ENCODE measurements around the gene FHIT. TPM values are rescaled to one million over a fixed set of nuclear protein-coding genes. Genes with fewer than 3 reads are reported as not detected.

The FHIT gene
- polyA plus RNA-seq, 12 donors, result 3.8 to 10.9 (median 5.4) TPM; not detected in 2

DNA sequence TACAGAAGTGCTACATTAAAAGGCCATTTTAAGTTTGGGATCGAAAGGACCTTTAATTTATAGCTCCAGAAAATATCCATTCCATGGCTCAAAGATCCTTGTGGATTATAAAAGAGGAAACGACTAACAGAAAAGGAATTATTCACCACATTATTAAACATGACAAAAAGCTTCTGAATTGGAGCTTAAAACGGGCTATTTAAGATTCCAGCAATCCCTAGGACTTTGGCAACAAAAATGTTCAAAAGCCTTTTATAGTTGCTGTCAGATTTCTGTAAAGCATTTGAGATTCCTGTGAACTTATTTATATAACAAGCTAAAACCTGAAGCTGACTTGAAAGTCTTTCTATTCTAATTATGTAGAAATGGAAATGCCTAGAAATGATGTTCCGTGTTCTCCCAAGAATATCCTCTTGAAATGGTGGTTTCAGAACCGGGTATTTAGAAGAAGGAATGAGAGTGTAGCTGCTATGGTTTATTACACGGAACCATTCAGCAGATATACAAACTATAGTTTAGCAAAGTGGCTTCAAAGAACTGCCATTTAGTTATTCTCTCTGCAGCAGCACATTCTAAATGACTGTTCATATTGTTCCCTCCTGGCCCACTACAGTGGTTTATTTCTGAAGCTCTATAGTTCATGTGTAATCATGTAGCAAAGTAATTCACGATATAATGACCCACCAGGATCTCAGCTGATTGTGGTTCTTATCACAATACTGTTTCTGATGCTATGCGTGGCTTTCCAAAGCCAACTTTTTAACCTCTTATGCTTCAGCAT, 961.7 kb downstream of the FHIT start:
- DNase-seq, result no peak

DNA sequence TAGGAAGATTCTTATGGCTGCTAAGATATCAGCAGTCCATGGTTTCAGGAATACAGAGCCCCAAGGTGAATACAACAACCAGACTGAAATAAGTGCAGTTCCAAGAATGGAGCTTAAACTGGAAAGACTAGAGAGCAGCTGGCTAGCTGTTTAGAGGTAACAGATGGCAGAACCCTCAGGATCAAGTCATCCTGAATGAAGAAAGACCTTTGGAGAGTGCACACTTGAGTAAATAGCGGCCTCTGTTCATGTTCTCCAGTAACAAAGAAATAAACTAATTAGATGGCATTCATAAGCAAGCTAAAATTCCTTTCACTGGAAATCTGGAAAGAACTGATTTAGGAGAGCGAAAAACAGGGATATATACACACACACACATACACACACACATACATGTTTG, 968.4 kb downstream of the FHIT start:
- DNase-seq, result no peak

DNA sequence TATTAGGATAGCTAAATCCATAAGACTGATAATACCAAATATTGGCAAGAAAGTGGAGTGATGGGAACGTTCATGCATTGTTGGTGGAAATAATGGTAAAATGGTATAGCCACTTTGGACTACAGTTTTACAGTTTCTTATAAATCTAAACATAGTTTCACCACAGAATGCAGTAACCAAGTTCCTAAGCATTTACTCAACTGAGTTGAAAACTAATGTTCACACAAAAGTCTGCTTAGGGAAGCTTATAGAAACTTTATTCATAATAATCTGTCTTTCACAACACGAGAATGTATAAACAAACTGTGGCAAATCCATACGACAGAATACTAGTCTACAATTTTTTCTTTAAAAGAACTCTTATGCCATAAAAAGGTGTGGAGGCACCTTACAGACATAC, 969.3 kb downstream of the FHIT start:
- DNase-seq, result no peak

DNA sequence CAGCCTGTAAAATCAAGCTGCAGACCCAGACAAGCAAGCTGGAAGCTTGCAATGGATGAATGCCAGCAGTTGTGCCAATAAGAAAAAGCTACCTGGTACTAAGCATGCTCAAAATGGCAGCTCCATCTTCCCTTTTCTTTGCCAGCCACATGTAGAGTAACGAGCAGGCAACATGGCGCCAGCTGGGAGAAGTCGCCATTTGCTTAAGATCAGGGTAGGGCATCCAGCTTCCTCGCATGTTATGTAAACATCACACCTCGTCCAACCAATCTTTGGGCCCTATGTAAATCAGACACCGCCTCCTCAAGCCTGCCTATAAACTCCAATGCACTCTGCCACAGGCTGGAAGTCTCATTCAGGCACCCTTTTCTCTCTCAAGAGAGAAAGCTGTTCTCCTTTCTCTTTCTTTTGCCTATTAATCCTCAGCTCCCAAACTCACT, 973.9 kb downstream of the FHIT start:
- DNase-seq, result no peak

DNA sequence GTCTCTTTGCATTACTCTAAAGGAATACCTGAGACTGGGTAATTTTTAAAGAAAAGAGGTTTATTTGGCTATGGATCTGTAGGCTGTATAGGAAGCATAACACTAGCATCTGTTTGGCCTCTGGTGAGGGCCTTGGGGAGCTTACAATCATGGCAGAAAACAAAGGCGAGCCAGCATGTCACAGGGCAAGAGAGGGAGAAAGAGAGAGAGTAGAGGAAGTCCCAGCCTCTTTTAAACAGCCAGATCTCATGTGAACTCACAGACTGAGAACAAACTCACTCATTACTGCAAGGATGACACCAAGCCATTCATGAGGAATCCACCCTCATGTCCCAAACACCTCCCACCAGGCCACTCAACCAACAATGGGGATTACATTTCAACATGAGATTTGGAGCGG, 974.6 kb downstream of the FHIT start:
- DNase-seq, result no peak

DNA sequence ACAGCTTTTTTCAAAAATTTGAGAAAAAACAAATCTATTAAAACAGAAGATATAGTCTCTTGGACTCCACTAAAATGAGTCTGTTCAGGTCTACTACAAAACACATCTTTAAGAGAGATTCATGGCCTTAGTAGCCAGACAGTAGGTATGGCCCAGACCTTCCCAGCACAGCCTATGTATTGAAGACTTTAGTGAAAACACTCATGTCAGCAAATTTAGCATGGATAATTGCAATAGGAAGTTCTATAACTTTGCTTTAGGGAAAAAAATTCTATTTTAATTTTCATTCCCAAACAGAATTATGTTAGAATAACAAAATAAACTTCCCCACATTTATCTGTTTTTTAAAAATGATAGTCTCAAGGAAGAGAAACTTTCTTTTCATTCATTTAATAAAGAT, 976.6 kb downstream of the FHIT start:
- DNase-seq, result no peak

DNA sequence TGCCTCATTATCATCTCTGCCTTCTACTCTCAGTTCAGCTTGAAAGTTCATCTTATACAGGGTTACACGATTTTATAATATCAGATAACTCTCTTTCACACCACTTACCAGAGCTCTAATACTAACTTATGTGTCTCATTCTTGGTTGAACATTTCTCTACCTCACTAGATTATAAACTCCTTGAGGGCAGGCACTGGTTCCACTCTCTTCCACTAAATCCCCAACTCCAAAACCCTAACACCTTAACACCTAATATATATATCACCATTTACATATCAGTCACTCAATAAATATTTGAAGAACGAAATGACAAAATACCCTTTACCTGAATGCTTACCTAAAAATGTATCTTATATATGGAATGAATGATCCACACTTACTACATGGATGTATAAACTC, 977.2 kb downstream of the FHIT start:
- no peak for DNase-seq

DNA sequence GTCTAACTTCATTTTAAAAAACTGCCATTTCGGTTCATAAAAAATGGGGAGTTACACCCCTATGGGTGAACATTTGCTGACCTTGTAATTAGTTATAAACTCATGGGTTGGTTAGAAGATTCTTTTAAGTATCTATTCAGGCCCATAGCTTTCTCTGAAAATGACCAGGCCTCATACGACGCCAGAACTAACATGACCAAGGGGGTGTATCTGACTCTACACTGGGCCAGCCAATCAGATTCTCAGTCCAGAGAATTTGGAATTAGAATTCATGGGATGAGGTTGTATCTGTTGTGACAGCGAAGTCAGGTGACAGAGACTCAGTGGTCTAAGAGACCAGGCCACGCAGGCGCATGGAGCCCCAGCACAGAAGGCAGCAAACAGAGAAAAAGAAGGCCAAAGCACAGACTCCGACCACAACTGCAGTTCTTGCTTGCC, 981.4 kb downstream of the FHIT start:
- no peak for DNase-seq

DNA sequence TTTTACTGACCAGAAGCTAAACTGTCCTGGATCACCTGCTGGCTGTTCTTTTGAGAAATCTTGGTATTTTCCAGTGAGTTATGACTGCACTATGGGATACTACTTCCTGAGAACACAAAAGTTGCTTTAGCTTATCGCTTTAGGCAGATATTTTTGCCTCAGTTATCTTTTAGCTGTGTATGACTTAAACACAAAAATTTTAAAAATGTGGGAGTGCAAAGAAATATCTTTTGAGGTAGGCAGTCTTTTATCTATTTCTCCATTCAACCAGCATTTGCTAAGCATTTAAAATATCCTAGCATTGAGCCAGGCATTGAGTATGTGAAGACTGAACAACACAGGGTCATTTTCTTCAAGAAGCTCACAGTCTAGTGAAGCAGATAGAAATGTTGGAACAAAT, 981.9 kb downstream of the FHIT start:
- DNase-seq, result no peak

DNA sequence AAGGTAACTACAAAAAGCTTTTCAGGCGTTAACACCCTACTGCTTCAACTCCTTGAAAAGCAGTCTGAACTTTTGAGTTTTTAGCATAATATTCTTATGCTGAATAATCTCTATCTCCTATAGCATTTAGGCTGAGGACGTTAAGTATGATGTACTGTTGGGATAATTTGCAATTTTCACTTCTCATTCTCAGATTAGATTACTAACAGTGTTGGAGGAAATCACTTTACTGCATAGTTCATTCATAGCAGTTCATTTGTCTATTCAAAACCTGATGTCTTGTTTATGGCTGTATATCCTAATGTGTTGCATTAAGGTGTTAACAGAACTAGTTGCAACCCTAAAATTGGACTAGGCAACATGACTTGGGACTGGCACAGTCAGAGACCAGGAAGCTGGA, 983.1 kb downstream of the FHIT start:
- no peak for DNase-seq

DNA sequence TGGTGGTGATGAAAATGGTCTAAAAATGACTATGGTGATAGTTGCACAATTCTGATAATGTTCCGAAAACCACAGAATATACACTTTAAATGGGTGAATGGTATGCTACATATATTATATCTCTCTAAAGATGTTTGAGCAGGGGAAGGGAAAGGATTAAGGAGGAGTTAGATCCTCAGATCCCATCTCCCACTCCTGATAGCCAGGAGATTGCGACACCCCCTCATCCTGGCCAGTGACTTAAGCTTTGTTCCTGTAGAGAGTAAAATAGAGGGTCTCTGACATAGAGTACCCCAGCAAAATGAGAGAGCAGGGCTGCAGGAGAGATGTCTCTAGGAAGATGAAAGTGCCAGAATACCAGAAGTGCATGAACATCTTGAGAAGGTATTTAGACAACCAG, 984.8 kb downstream of the FHIT start:
- no peak for DNase-seq

DNA sequence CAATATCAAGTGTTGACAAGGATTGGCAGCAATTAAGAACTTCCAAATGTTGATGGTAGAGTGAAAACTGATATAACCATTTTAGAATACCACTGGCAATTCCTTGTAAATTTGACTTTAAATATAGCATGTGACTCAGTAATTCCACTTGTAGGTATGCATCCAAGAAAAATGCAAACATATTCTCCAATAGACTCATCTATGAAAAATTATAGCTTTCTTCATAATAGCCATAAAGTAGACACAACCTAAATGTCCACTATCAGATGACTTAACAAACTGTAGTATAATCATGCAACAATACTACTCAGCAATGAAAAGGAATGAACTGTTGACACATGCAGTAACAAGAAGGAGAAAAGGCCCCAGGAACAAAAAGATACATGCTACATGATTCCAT, 988.1 kb downstream of the FHIT start:
- no peak for DNase-seq

DNA sequence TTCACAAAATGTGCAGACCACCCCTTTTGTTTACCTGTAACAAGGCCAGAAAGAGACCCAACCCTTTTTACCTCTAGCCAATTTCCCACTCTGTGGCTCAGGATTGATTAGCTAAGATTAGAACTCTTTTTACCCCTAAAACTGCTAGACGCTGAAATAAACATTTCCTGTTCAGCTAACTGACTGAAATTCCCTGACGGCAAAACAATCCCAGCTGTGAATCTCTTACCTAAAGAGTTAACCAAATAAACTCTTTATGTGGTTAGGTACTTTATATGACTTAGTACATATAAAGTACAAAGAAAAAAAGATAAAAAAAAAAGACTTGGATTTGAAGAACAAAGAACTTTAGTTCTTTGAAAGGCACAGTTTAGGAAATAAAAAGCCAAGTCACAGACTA, 988.7 kb downstream of the FHIT start:
- DNase-seq, result no peak

DNA sequence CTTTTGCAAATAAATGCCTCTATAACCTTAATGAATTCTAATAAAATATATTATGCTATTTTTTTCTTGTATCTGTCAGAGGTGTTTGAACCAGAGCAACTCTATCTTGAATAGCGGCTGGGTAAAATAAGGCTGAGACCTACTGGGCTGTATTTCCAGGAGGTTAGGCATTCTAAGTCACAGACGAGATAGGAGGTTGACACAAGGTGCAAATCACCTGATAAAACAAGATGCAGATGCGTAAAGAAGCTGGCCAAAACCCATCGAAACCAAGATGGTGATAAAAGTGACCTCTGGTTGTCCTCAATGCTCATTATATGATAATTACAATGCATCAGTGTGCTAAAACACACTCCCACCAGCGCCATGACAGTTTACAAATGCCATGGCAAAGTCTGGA, 990.7 kb downstream of the FHIT start:
- no peak for DNase-seq

DNA sequence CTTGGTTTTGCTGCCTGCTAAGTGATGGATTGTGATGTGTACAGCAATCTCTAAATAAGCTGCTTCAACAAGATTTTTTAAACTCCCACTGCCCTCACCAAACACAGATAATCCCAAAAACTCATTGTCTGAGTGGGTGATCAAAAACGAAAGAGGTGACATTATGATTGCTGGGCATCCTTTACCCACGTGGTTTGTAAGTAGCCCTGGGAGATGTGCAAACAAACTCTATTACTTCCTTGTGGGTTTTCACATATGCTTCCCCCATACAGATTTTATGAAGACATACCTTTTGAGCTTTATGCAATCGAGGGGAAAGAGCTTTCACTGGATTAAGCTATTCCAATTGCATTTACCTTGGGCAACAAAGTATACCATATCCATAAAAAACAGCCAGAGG, 1000.4 kb downstream of the FHIT start:
- DNase-seq, result no peak

DNA sequence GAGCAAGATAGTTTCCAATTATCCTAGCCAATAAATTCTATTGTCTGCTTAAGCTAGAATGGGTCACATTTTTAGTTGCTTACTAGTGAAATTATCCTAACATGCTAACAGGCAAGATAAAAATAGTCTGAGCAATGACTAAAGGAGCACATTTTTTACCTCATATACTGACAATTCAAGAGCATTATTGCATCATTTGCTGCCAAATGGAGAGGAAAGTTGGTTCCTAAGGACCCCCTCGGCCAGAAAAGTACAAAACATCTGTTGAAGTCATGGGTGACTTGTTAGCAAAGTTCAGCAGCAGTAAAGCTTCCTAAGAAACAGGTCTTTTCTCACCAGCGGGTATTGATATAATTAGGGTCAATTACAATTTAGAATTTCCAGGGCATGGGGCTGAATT, 1001.0 kb downstream of the FHIT start:
- no peak for DNase-seq

DNA sequence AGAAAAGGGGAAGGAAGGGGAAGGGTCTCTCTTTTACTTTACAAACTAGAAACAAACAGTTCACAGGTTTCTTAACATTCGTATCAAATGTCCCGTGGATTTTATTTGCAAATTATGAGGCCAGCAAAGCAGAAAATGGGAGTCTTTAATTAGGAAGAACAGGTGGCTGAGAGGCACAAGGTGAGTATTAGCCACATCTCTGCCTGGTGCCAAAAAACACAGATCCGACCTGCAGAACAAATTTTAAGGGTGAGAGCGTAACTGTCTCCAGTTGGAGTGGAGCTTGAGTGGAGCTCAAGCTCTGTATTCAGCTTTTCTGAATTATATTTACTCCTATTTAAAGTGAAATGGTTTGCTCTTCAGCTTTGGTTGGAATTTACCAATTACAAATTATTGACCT, 1004.9 kb downstream of the FHIT start:
- no peak for DNase-seq

DNA sequence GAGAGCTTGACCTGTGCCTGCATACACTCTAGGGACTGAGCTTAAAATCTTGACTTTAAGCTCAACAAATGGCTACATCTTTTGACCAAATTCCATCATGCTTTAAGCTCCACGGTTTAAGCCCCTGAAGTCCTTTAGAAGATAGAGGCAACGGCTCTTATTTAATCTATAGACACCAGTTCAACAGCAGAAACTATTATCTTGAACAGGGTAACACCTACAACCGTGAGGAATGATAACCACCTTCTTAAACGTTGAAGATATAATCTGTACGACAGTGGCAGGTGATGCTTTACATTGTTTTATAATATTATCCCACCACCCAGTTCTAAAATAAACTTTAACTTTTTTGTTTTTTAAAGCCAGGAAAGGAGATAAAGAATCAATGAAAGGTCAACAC, 1007.8 kb downstream of the FHIT start:
- no peak for DNase-seq

DNA sequence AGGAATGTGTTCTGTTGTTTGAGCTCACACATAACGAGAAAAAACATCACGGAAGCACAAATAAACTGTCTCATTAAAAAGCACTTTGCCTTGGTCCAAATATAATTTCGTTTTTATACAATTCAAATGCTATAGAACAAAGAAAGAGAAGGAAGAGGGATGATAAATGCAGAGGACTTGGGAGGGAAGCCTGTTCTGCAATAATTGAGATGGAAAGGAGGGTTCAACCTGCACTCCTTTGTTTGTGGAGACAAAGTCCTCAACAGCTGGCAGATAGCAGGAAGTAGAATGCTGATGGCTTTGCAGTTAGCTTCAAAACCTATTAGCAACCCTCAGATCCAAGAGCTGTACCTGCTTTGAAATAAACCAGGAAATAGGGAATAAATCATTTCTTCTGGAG, 1010.8 kb downstream of the FHIT start:
- no peak for DNase-seq

DNA sequence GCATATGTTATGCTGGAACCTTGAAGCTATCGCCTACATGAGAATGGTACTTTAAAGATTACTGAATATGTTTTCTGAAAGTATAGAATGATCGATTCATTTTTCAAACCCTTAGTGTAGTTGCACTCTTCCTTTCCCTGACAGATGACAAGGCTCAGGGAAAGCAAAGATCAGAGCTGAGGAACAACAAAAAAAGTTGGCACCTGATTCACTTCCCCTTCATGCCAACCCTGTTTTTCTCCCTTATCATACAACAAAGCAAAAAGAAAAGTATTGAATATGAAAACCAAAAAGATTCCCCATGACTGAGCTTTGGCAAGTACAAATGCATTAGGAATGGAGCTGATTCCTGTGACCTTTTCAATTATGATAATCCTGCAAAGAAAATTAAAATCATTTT, 1012.7 kb downstream of the FHIT start:
- DNase-seq, result no peak

DNA sequence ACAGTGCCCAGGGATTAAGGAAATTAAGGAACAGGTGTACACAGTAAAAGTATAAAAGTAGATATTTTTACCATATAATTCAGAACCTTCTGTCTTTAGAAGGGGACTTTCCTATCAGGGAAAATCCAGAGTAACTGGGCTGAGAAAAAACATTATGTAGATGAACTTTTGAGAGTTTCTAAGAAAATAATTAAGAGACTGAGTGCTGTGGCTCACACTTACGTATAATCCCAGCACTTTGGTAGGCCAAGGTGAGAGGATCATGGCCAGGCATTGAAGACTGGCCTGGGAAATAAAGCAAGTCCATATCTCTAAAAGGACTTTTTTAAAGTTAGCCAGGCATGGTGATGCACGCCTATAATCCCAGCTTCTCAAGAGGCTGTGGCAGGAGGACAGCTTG, 1021.8 kb downstream of the FHIT start:
- DNase-seq, result no peak

DNA sequence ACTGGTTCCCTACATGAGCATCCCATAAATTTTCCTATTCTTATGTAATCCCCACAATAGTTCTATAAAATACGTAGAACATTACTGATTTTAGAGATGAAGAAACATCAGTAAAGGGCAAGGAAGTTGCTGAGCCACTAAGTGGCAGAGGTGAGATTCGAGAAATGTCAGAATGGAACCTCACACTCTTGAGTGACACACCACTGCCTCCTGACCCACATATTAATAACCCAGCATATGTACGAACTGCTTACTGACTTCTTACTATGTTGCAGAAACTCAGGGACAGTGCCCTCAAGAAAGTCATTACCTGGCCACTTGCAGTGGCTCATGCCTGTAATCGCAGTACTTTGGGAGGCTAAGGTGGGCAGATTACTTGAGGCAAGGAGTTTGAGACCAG, 1022.4 kb downstream of the FHIT start:
- no peak for DNase-seq

DNA sequence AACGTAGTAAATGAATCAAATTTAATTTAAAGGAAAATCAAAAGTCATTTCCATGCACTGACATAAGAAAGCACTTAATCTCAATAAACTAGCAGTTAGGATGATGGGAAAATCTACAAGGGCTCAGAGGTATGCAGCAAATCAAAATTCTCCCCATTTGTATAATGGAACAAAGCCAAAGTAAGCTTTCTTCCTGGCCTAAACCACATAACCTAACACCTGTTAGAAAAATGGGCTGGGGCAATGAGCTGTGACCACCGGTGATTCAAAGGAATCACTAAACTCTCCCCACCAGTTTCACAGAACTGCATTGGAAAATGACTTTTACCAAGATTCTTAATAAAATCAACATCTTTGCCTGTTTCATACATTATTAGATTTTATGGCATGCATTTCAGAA, 1024.3 kb downstream of the FHIT start:
- no peak for DNase-seq

DNA sequence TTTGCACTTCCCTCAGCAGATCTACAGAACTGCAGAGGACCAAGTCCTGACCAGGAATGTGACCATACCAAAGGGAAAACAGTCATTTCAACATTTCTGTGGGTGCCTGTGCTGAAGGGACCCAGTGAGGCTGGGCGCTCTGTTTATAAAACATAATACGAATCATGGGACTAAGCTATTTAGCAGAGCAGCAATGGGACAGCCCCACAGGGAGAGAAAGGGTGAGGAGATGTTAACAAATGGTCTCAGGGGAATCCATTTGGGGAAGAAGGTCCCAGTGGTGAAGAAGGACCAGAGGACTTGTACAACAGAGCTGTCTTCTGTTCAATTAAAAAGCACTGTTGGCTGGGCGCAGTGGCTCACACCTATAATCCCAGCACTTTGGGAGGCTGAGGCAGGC, 1025.4 kb downstream of the FHIT start:
- DNase-seq, result no peak

Data from muscle of arm (tissue), 12 donors.